Loucy (cell line): ENCODE results near the gene ENKD1.

Source experiments
- H2AFZ ChIP-seq: fragments of 200-600 bp; sonication (generic); 2 replicates; pipeline ENCODE4 v1.6.0; 2016; ENCODE audit warnings: antibody characterized with exemption, mild to moderate bottlenecking, low read length, moderate library complexity
- H3F3A ChIP-seq: fragments of 200-600 bp; 2 replicates; pipeline ENCODE4 v1.6.0; 2016; ENCODE audit warnings: antibody characterized with exemption, low read depth, mild to moderate bottlenecking
- H3K27me3 ChIP-seq: fragments of 200-600 bp; sonication (generic); 2 replicates; pipeline ENCODE4 v1.6.1; 2014; ENCODE audit warnings: low read length, mild to moderate bottlenecking; ENCODE audit not compliant: insufficient read depth, poor library complexity, severe bottlenecking
- H3K36me3 ChIP-seq: fragments of 200-600 bp; sonication (generic); 2 replicates; pipeline ENCODE4 v1.6.1; 2016; ENCODE audit warnings: low read length; ENCODE audit not compliant: insufficient read depth
- H3K4me1 ChIP-seq: fragments of 200-600 bp; sonication (generic); 2 replicates; pipeline ENCODE4 v1.5.1; 2014; ENCODE audit warnings: low read length, mild to moderate bottlenecking; ENCODE audit not compliant: insufficient read depth, poor library complexity, severe bottlenecking
- H3K4me2 ChIP-seq: fragments of 200-600 bp; sonication (generic); 2 replicates; pipeline ENCODE4 v1.6.0; 2014; ENCODE audit warnings: antibody characterized with exemption, low read length, low read depth, mild to moderate bottlenecking; ENCODE audit not compliant: poor library complexity, severe bottlenecking
- H3K4me3 ChIP-seq: fragments of 200-600 bp; sonication (generic); 2 replicates; pipeline ENCODE4 v1.5.1; 2014; ENCODE audit warnings: low read length, mild to moderate bottlenecking, mixed read lengths; ENCODE audit not compliant: poor library complexity, severe bottlenecking
- H3K79me2 ChIP-seq: fragments of 200-600 bp; sonication (generic); 2 replicates; pipeline ENCODE4 v1.6.1; 2014; ENCODE audit warnings: low read length; ENCODE audit not compliant: insufficient read depth
- H3K9ac ChIP-seq: fragments of 200-600 bp; sonication (generic); 2 replicates; pipeline ENCODE4 v1.6.0; 2014; ENCODE audit warnings: mild to moderate bottlenecking, low read depth, low read length, moderate library complexity; ENCODE audit not compliant: poor library complexity, severe bottlenecking
- H3K9me2 ChIP-seq: fragments of 200-600 bp; sonication (generic); replicated peaks from 2 replicates; pipeline ENCODE4 v1.6.1; 2016; ENCODE audit warnings: low read depth, low read length, mixed read lengths
- H3K9me3 ChIP-seq: fragments of 200-600 bp; sonication (generic); 2 replicates; pipeline ENCODE4 v1.6.1; 2014; ENCODE audit warnings: mild to moderate bottlenecking, antibody characterized with exemption, low read length, low read depth; ENCODE audit not compliant: insufficient read depth
- H4K20me1 ChIP-seq: fragments of 200-600 bp; sonication (generic); 2 replicates; pipeline ENCODE4 v1.6.0; 2014; ENCODE audit warnings: antibody characterized with exemption, low read length, mild to moderate bottlenecking; ENCODE audit not compliant: insufficient read depth, poor library complexity, severe bottlenecking
- EZH2phosphoT487 ChIP-seq: fragments of 200-600 bp; IDR thresholded peaks from 2 replicates; pipeline ENCODE4 v1.6.1; 2018; ENCODE audit warnings: antibody characterized with exemption, mild to moderate bottlenecking, moderate library complexity, borderline replicate concordance
- TF ChIP-seq, protein P1 (sequence below): fragments of 200-600 bp; sonication (generic); conservative IDR thresholded peaks from 2 replicates; pipeline ENCODE4 v1.5.1; 2014; ENCODE audit warnings: mild to moderate bottlenecking, antibody characterized with exemption, low read length

ENKD1 gene

DNA sequence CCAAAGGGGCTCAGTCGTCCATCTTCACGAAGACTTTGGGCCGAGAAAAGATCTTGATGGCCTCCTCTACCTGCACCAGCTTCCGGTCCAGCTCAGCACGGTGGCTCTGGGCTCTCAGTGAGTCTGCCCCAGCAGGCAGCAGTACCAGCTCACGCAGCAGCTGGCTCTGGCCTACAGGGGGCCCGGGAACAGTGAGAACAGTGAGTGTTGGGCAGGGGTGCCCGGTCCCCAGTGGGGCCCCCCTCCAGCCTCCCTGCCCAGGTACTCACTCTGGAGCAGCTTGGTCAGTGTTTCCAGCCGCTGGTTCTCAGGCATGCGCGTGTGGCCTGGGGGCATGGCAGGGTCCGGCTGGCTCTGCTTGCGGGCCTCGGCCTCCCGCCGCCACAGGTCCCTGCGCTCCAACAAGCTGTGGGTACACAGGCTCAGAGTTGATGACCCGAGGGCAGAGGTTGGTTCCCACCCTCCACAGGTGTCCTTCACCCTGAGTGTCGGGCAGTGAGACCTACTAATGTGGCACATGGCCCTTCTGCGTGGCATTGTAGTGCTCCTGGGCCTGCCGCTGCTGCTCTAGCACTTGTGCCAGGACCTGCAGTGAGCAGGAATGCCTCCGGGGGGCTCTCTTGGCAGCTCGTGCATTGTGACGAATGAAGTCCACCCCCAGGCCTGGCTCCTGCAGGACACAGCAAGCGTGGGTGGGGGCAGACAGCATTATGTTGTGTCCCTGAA lies 3.2 kb downstream of the ENKD1 start:
- Histone ChIP-seq H3F3A (no peaks in the 10 kb centered on the region), H3K36me3 (no peaks in the 10 kb centered on the region; the same call in 1 of the 2 replicates), H4K20me1 (peaks cover 17% of the 10 kb centered on the region), H2AFZ (no peak overlapping the region), H3K4me3 (no peak overlapping the region), H3K9ac (no peak overlapping the region), H3K9me2 (no peaks in the 10 kb centered on the region), H3K79me2 (peaks cover 12% of the 10 kb centered on the region; the same call in 1 of the 2 replicates), H3K4me1 (peaks cover 23% of the 10 kb centered on the region), H3K27me3 (no peaks in the 10 kb centered on the region), H3K4me2 (no peak overlapping the region), H3K9me3 (no peaks in the 10 kb centered on the region)
- no peak for TF ChIP-seq EZH2phosphoT487
- TF ChIP-seq, protein P1, sequence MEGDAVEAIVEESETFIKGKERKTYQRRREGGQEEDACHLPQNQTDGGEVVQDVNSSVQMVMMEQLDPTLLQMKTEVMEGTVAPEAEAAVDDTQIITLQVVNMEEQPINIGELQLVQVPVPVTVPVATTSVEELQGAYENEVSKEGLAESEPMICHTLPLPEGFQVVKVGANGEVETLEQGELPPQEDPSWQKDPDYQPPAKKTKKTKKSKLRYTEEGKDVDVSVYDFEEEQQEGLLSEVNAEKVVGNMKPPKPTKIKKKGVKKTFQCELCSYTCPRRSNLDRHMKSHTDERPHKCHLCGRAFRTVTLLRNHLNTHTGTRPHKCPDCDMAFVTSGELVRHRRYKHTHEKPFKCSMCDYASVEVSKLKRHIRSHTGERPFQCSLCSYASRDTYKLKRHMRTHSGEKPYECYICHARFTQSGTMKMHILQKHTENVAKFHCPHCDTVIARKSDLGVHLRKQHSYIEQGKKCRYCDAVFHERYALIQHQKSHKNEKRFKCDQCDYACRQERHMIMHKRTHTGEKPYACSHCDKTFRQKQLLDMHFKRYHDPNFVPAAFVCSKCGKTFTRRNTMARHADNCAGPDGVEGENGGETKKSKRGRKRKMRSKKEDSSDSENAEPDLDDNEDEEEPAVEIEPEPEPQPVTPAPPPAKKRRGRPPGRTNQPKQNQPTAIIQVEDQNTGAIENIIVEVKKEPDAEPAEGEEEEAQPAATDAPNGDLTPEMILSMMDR: peak; percentile 56

DNA sequence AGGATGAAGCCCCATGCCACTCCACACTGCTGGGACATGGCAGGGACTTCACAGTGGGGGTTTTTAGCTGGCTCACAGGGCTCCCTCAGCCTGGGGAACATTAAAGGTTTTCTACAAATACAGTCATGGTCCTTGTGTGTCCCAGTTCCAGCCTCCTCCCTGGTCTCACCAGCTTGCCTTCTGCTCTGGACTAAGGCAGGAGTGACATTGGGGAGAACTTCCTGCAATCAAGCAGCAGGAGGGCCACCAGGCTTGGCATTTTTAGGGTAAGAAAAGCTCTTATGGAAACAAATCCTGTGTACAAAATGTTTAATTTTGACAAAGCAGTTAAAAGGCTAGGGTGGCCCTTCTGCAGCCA lies 3.9 kb downstream of the ENKD1 start:
- H3K4me1 ChIP-seq: peaks cover 18% of the 10 kb centered on the region
- no peaks in the 10 kb centered on the region for H3K9me3 ChIP-seq
- peaks cover 22% of the 10 kb centered on the region for H4K20me1 ChIP-seq
- H3K4me2 ChIP-seq: no peak overlapping the region
- H3K4me3 ChIP-seq: no peak overlapping the region
- H3K27me3 ChIP-seq: no peaks in the 10 kb centered on the region
- H3K9ac ChIP-seq: no peak overlapping the region
- TF ChIP-seq, protein P1: no peak
- no peak for TF ChIP-seq EZH2phosphoT487
- no peaks in the 10 kb centered on the region for H3F3A ChIP-seq
- peaks cover 12% of the 10 kb centered on the region; the same call in 1 of the 2 replicates for H3K79me2 ChIP-seq
- H3K36me3 ChIP-seq: peaks cover 5% of the 10 kb centered on the region; the same call in 1 of the 2 replicates
- no peaks in the 10 kb centered on the region for H3K9me2 ChIP-seq
- H2AFZ ChIP-seq: no peak overlapping the region

DNA sequence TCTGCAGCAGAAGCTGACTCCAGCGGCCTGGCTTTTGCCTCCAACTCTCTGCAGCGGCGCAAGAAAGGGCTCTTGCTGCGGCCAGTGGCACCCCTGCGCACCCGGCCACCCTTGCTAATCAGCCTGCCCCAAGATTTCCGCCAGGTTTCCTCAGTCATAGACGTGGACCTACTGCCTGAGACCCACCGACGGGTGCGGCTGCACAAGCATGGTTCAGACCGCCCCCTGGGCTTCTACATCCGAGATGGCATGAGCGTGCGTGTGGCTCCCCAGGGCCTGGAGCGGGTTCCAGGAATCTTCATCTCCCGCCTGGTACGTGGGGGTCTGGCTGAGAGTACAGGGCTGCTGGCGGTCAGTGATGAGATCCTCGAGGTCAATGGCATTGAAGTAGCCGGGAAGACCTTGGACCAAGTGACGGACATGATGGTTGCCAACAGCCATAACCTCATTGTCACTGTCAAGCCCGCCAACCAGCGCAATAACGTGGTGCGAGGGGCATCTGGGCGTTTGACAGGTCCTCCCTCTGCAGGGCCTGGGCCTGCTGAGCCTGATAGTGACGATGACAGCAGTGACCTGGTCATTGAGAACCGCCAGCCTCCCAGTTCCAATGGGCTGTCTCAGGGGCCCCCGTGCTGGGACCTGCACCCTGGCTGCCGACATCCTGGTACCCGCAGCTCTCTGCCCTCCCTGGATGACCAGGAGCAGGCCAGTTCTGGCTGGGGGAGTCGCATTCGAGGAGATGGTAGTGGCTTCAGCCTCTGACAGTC lies 4.5 kb downstream of the ENKD1 start:
- no peaks in the 10 kb centered on the region for H3K9me2 ChIP-seq
- no peak overlapping the region for H3K4me2 ChIP-seq
- H3K9ac ChIP-seq: no peak overlapping the region
- peaks cover 12% of the 10 kb centered on the region for H3K4me1 ChIP-seq
- H3K4me3 ChIP-seq: no peak overlapping the region
- H3K79me2 ChIP-seq: peaks cover 12% of the 10 kb centered on the region; the same call in 1 of the 2 replicates
- H3K36me3 ChIP-seq: peaks cover 10% of the 10 kb centered on the region; the same call in 1 of the 2 replicates
- no peaks in the 10 kb centered on the region for H3K27me3 ChIP-seq
- H3K9me3 ChIP-seq: no peaks in the 10 kb centered on the region
- no peak for TF ChIP-seq EZH2phosphoT487
- TF ChIP-seq, protein P1: no peak
- H4K20me1 ChIP-seq: peaks cover 22% of the 10 kb centered on the region
- H3F3A ChIP-seq: no peaks in the 10 kb centered on the region
- H2AFZ ChIP-seq: no peak overlapping the region
